ENCODE results near the gene SSBP3.

The SSBP3 gene

DNA sequence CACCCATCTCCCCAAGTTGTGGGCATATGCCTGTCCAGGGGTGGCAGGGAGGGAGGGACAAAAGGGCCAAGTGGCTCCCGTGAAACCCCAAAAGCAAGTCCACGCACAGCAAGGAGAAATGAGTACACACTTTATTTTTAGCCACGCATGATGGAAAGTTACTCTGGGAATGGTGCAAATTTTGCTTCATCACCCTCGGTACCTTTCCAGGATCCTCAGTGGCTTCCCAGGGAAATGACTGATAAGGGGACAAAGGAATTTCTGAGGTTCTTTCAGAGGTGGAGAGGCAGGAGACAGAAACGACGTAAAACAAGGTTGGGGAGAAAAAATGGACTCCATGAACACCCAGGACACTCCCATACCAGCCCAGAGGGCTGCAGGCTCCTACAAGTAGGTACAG lies 65.8 kb downstream of the SSBP3 start:
- H3K27ac ChIP-seq, result no peak overlapping the region
- TF ChIP-seq ZFX (IDR thresholded peaks at IDR 0.05; ENCODE audit: borderline replicate concordance), result no peak
- TF ChIP-seq CTCF (IDR thresholded peaks at IDR 0.05), result no peak

DNA sequence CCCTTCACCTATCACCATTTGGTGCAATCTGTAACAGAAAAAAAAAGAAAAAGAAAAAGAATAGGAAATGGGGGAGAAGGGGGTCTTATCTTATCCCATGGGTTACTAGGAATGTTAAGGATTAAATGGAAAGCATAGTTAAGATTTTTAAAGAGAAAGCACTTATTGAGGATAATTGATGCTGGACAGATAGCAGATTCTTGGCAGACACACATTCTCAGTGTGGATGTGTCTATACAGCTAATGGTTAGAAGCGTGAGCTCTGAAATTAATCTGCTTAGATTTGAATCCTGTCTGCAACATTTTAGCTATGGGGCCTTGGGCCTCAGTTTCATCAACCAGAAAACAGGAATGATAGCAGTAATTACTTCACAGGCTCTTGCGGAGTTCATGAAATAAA lies 67.1 kb downstream of the SSBP3 start:
- TF ChIP-seq CTCF (IDR thresholded peaks at IDR 0.05) (no peak), ZFX (IDR thresholded peaks at IDR 0.05; ENCODE audit: borderline replicate concordance) (no peak)
- no peak overlapping the region for H3K27ac ChIP-seq

GRCh38 chr1:54338464-54338863 lies 67.7 kb downstream of the SSBP3 start:
- no peak overlapping the region for H3K27ac ChIP-seq
- TF ChIP-seq CTCF (IDR thresholded peaks at IDR 0.05), result no peak
- no peak for TF ChIP-seq ZFX (IDR thresholded peaks at IDR 0.05; ENCODE audit: borderline replicate concordance)

DNA sequence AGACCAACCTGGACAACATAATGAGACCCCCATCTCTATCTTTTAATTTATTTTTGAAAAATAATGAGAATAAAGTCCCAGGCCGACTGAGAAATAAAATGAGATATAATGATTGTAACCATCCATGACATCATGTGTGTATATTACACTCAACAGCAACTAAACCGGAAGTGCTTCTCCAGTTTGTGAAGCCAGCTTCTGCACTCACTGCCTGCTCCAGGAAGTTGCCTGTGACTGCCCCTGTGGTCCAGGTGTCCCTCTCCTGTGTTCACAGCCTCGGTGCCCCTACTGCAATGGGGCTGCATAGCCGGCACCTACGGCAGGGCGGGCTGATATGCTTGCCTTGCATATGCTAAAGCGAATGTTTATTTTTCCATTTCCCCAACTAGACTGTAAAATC lies 68.3 kb downstream of the SSBP3 start:
- no peak overlapping the region for H3K27ac ChIP-seq
- no peak for TF ChIP-seq ZFX (IDR thresholded peaks at IDR 0.05; ENCODE audit: borderline replicate concordance)
- TF ChIP-seq CTCF (IDR thresholded peaks at IDR 0.05), result no peak

DNA sequence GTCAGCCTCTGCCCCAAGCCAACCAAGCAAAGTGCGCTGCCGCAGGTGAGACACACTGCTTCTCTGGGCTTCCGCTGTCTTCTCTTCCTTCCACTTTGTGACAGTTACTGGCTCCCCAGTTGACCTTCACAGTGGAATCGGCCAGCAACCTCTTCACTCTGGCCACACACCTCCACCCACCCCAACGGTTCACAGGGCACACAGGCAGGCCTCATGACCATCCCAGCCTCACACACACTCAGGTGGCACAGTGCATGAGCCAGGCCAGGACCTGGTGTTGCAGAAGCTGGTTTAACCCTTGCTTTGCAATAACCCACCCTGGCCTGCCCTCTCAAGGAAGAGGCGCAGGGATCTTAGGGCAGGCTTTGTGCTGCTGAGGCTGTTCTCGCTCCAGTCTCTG lies 69.2 kb downstream of the SSBP3 start:
- TF ChIP-seq ZFX (IDR thresholded peaks at IDR 0.05; ENCODE audit: borderline replicate concordance), result no peak
- TF ChIP-seq CTCF (IDR thresholded peaks at IDR 0.05), result no peak
- no peak overlapping the region for H3K27ac ChIP-seq

- H3K27ac ChIP-seq, result no peak overlapping the region
- TF ChIP-seq CTCF (IDR thresholded peaks at IDR 0.05) (no peak), ZFX (IDR thresholded peaks at IDR 0.05; ENCODE audit: borderline replicate concordance) (no peak)
These were observed 70.1 kb downstream of the SSBP3 start for GRCh38 chr1:54336116-54336515.

DNA sequence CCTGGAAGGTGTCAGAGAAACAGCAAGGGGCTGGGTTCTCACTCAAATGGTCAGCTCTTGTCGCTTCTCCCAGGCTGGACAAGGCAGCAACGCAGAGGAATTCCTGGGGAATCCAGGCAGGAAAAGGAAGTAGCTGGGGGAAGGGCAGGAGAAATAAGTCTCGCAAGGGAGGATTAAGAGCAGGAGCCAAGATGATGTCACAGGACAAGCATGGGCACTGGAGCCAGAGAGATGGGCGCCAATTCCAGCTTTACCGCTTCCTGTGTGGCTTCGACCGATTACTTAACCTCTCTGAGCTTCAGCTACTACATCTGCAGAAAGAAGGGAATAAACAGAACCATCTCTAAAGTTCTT lies 70.5 kb downstream of the SSBP3 start:
- no peak overlapping the region for H3K27ac ChIP-seq
- TF ChIP-seq ZFX (IDR thresholded peaks at IDR 0.05; ENCODE audit: borderline replicate concordance) (no peak), CTCF (IDR thresholded peaks at IDR 0.05) (no peak)
